ENCODE measurements around the gene GSTK1.
"Not testable (repeated sequence)": the region's sequence is repeated elsewhere in the genome, so short reads cannot be mapped to it uniquely, and the experiment has no call there.

DNA sequence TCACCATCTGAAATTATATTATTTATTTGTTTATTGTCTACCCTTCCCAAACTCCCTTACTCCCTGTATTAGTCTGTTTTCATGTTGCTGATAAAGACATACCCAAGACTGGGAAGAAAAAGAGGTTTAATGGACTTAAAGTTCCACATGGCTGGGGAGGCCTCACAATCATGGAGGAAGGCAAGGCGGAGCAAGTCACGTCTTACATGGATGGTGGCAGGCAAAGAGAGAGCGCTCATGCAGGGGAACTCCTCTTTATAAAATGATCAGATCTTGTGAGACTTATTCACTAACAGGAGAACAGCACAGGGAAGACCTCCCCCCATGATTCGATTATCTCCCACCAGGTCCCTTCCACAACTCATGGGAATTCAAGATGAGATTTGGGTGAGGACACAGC, 49.8 kb upstream of the GSTK1 start:
- TF ChIP-seq, protein P1, sequence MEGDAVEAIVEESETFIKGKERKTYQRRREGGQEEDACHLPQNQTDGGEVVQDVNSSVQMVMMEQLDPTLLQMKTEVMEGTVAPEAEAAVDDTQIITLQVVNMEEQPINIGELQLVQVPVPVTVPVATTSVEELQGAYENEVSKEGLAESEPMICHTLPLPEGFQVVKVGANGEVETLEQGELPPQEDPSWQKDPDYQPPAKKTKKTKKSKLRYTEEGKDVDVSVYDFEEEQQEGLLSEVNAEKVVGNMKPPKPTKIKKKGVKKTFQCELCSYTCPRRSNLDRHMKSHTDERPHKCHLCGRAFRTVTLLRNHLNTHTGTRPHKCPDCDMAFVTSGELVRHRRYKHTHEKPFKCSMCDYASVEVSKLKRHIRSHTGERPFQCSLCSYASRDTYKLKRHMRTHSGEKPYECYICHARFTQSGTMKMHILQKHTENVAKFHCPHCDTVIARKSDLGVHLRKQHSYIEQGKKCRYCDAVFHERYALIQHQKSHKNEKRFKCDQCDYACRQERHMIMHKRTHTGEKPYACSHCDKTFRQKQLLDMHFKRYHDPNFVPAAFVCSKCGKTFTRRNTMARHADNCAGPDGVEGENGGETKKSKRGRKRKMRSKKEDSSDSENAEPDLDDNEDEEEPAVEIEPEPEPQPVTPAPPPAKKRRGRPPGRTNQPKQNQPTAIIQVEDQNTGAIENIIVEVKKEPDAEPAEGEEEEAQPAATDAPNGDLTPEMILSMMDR (conservative IDR thresholded peaks at IDR 0.05), result not testable (repeated sequence)
- TF ChIP-seq ZFX (IDR thresholded peaks at IDR 0.05), result not testable (repeated sequence)

Data from C4-2B (cell line).